ENCODE measurements around the gene FAM174C. TPM values are rescaled to one million over a fixed set of nuclear protein-coding genes. Genes with fewer than 3 reads are reported as not detected.
"Not testable (repeated sequence)": the region's sequence is repeated elsewhere in the genome, so short reads cannot be mapped to it uniquely, and the experiment has no call there.

Gene FAM174C
- polyA plus RNA-seq, 1 donor = 16.2 TPM

- DNase-seq = no peak
These were observed 21.4 kb downstream of the FAM174C start for GRCh38 chr19:1296575-1297271.

- no peak for DNase-seq
These were observed 22.9 kb downstream of the FAM174C start for GRCh38 chr19:1298235-1298634.

GRCh38 chr19:1299801-1300200 lies 24.5 kb downstream of the FAM174C start:
- DNase-seq = no peak

GRCh38 chr19:1300744-1301490 lies 25.6 kb downstream of the FAM174C start:
- no peak for DNase-seq

- no peak for DNase-seq
These were observed 27.4 kb downstream of the FAM174C start for GRCh38 chr19:1302533-1303239.

GRCh38 chr19:1304197-1304924 lies 29.0 kb downstream of the FAM174C start:
- DNase-seq = no peak

- DNase-seq = not testable (repeated sequence)
These were observed 30.0 kb downstream of the FAM174C start for GRCh38 chr19:1305354-1305753.

GRCh38 chr19:1307320-1307719 lies 32.0 kb downstream of the FAM174C start:
- DNase-seq = no peak

GRCh38 chr19:1307755-1308303 lies 32.5 kb downstream of the FAM174C start:
- DNase-seq = no peak

- no peak for DNase-seq
These were observed 33.4 kb downstream of the FAM174C start for GRCh38 chr19:1308718-1309117.

GRCh38 chr19:1309977-1310852 lies 34.9 kb downstream of the FAM174C start:
- no peak for DNase-seq

GRCh38 chr19:1310853-1311180 lies 35.5 kb downstream of the FAM174C start:
- no peak for DNase-seq

GRCh38 chr19:1311543-1312091 lies 36.3 kb downstream of the FAM174C start:
- DNase-seq = no peak

- no peak for DNase-seq
These were observed 37.7 kb downstream of the FAM174C start for GRCh38 chr19:1312767-1313694.

GRCh38 chr19:1313695-1314613 lies 38.6 kb downstream of the FAM174C start:
- DNase-seq = no peak

GRCh38 chr19:1315470-1316166 lies 40.3 kb downstream of the FAM174C start:
- DNase-seq = no peak

GRCh38 chr19:1316466-1316865 lies 41.1 kb downstream of the FAM174C start:
- no peak for DNase-seq
